Sigmoid colon (tissue), 7 donors: Measurements from ENCODE around the gene IGF2BP3. TPM values are rescaled to one million over a fixed set of nuclear protein-coding genes. Genes with fewer than 3 reads are reported as not detected.

Experiments used
- DNase-seq: peaks from one replicate; pipeline ENCODE4 v3.0.0-alpha.2; 2019
- H3K27ac ChIP-seq, 4 donors: fragments of 200-600 bp; sonication (generic); one replicate each; pipeline ENCODE4 v1.5.1; 2016 to 2019; ENCODE audit warnings: mild to moderate bottlenecking in 1 of 4
- H3K27me3 ChIP-seq, 3 donors: fragments of 200-600 bp; sonication (generic); one replicate each; pipeline ENCODE4 v1.5.1; 2019; ENCODE audit warnings: mild to moderate bottlenecking in 1 of 3
- H3K36me3 ChIP-seq, 4 donors: fragments of 200-600 bp; sonication (generic); one replicate each; pipeline ENCODE4 v1.5.1; 2016 to 2019
- H3K4me1 ChIP-seq, 4 donors: fragments of 200-600 bp; sonication (generic); one replicate each; pipeline ENCODE4 v1.5.1; 2017 to 2019
- H3K4me3 ChIP-seq, 4 donors: fragments of 200-600 bp; sonication (generic); one replicate each; pipeline ENCODE4 v1.5.1; 2017 to 2019; ENCODE audit warnings: mild to moderate bottlenecking in 2 of 4, moderate library complexity in 1 of 4
- H3K9me3 ChIP-seq, 4 donors: fragments of 200-600 bp in 3 of 4; sonication (generic) in 3 of 4; one replicate each; pipeline versions ENCODE4 v1.5.1 to v1.6.1; 2013 to 2019
- CTCF ChIP-seq, 4 experiments: fragments of 450-650 bp in 3 of 4; fragments of 200-600 bp in 1 of 4; IDR thresholded peaks; one replicate each; pipeline ENCODE4 v1.5.1; 2016 to 2019; ENCODE audit warnings: antibody characterized with exemption in 4 of 4, mild to moderate bottlenecking in 3 of 4, moderate library complexity in 2 of 4
- EP300 ChIP-seq, 4 donors: sonication (generic); formaldehyde crosslinking; IDR thresholded peaks; one replicate each; pipeline ENCODE4 v1.6.1; 2017; ENCODE audit warnings: antibody characterized with exemption in 4 of 4
- POLR2A ChIP-seq, 2 donors: fragments of 450-650 bp; IDR thresholded peaks; one replicate each; pipeline ENCODE4 v1.6.1; 2016; ENCODE audit warnings: antibody characterized with exemption in 2 of 2, mild to moderate bottlenecking in 2 of 2, moderate library complexity in 2 of 2
- POLR2AphosphoS5 ChIP-seq, 4 donors: sonication (generic); formaldehyde crosslinking; IDR thresholded peaks; one replicate each; pipeline ENCODE4 v1.6.1; 2017; ENCODE audit warnings: antibody characterized with exemption in 4 of 4
- WGBS, 2 donors: extraction: QIAGEN DNeasy Blood & Tissue Kit; methylation state at CpG; one replicate each; pipeline ENCODE4 v1.1.7; 2013; 5-methylcytosine and 5-hydroxymethylcytosine counted together
- intact Hi-C: fragments of 100-400 bp; cut with DNase I; formaldehyde crosslinking; loops from one replicate; pipeline ENCODE4 v1.15.1; 2023
- polyA plus RNA-seq, 3 donors: library from polyadenylated mRNA; stranded (reverse); fragments of 200-250 nt; gene quantifications; one replicate each; pipeline ENCODE4 v1.2.3, GENCODE V29; 2013
- total RNA-seq, 4 donors: library from RNA; depleted of rRNA; stranded (reverse); fragments of >200 nt; gene quantifications; one replicate each; pipeline ENCODE4 v1.1.0, GENCODE V29; 2016
- donor health status: healthy with polysubstance abuse.
- donor health status: Bipolar disorder and iron deficiency.
- donor health status: healthy.

Gene IGF2BP3
- total and polyA plus RNA-seq, 7 donors: under 0.01 to 1.9 (median 1.2) TPM; not detected in 2

- WGBS, 2 donors: 78 to 86% methylated on average over 3 of the region's 3 CpGs
- no peaks in the 10 kb centered on the region for H3K27me3 ChIP-seq
- no peaks in the 10 kb centered on the region for H3K4me1 ChIP-seq
- no peak for DNase-seq
- no peak overlapping the region for H3K27ac ChIP-seq
- no peak overlapping the region for H3K4me3 ChIP-seq
- H3K9me3 ChIP-seq: no peaks in the 10 kb centered on the region
- no peaks in the 10 kb centered on the region for H3K36me3 ChIP-seq
- no peak for TF ChIP-seq POLR2A (IDR thresholded peaks at IDR 0.05)
- TF ChIP-seq POLR2AphosphoS5 (IDR thresholded peaks at IDR 0.05): no peak
- TF ChIP-seq EP300 (IDR thresholded peaks at IDR 0.05): no peak
- no peak for TF ChIP-seq CTCF (IDR thresholded peaks at IDR 0.05)
- intact Hi-C loops: loop anchor here (10.0 kb wide), 1 partner anchor 393 kb away; the partner anchor contains the start of gene FAM221A
These were observed 178.2 kb downstream of the IGF2BP3 start for GRCh38 chr7:23291957-23292560.

GRCh38 chr7:23290993-23291392 lies 179.3 kb downstream of the IGF2BP3 start:
- 89 to 94% methylated on average over 9 of the region's 9 CpGs for WGBS, 2 donors
- Histone ChIP-seq H3K4me3 (no peak overlapping the region), H3K27ac (no peak overlapping the region), H3K4me1 (no peaks in the 10 kb centered on the region), H3K27me3 (no peaks in the 10 kb centered on the region), H3K9me3 (no peaks in the 10 kb centered on the region), H3K36me3 (no peaks in the 10 kb centered on the region)
- no peak for DNase-seq
- intact Hi-C loops: loop anchor here (10.0 kb wide), 1 partner anchor 394 kb away; the partner anchor contains the start of gene FAM221A
- TF ChIP-seq POLR2A (IDR thresholded peaks at IDR 0.05) (no peak), EP300 (IDR thresholded peaks at IDR 0.05) (no peak), CTCF (IDR thresholded peaks at IDR 0.05) (no peak), POLR2AphosphoS5 (IDR thresholded peaks at IDR 0.05) (no peak)

GRCh38 chr7:23287612-23288011 lies 182.7 kb downstream of the IGF2BP3 start:
- DNase-seq: no peak
- intact Hi-C loops: no loop called here
- Histone ChIP-seq H3K4me3 (no peak overlapping the region), H3K36me3 (no peaks in the 10 kb centered on the region), H3K27me3 (no peaks in the 10 kb centered on the region), H3K27ac (no peak overlapping the region), H3K4me1 (no peaks in the 10 kb centered on the region), H3K9me3 (no peaks in the 10 kb centered on the region)
- TF ChIP-seq POLR2AphosphoS5 (IDR thresholded peaks at IDR 0.05) (no peak), POLR2A (IDR thresholded peaks at IDR 0.05) (no peak), CTCF (IDR thresholded peaks at IDR 0.05) (no peak), EP300 (IDR thresholded peaks at IDR 0.05) (no peak)
- 87 to 90% methylated on average over 5 of the region's 5 CpGs for WGBS, 2 donors

GRCh38 chr7:23285657-23286646 lies 184.3 kb downstream of the IGF2BP3 start:
- Histone ChIP-seq H3K4me1 (no peaks in the 10 kb centered on the region), H3K36me3 (no peaks in the 10 kb centered on the region), H3K27ac (no peak overlapping the region), H3K4me3 (no peak overlapping the region), H3K27me3 (no peaks in the 10 kb centered on the region), H3K9me3 (no peaks in the 10 kb centered on the region)
- TF ChIP-seq EP300 (IDR thresholded peaks at IDR 0.05) (no peak), POLR2AphosphoS5 (IDR thresholded peaks at IDR 0.05) (no peak), CTCF (IDR thresholded peaks at IDR 0.05) (no peak), POLR2A (IDR thresholded peaks at IDR 0.05) (no peak)
- intact Hi-C loops: no loop called here
- WGBS, 2 donors: 83 to 87% methylated on average over 18 of the region's 18 CpGs
- DNase-seq: no peak
